ACHN (cell line): ENCODE measurements around the gene TXNRD3.

Experiments used
- DNase-seq: peaks from one replicate; pipeline ENCODE4 v3.0.0-alpha.2; 2015
- in situ Hi-C: cut with HindIII; loops from 2 replicates; pipeline ENCODE4 v1.10.0; 2017; ENCODE audit warnings: low sequenced_read_pairs, low pct_ligation_motif_present, low pct_unique_long_range_greater_than_20kb

Gene TXNRD3

DNA sequence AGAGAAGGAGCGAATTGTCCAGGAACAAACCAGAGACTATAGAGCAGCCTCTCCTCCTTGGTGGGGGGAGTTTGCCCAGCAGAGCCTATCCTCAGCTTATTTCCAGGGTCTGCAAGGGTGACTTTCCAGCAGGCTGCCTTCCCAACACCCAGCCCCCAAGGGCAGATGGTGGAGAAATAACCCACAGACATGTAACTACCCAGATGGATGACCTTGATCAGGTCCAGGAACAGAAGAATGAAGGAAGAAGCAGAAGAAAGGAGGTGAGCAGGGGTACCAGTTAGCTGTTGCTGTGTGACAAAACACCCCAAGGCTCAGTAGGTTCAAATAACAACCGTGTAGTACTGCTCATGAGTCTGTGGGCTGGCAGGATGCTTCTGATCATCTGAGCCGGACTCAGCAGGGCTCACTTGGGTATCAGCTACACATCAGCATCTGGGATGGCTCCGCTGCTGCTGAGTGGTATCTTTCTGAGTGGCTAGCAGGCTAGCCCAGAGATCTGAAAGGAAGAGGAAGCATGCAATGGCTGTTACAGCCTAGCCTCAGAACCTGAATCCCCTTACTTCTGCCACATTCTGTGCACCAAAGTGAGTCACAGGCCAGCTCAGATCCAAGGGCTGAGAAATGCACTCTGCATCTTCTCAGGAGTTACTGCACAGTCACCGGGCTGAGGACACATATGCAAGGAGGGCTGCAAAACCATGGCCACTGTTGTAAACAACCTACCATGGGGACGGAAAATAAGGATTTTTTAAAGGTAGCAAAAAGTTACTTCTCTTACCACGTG is 22.2 kb upstream of the TXNRD3 start:
- DNase-seq: no peak
- in situ Hi-C loops: no loop called here

DNA sequence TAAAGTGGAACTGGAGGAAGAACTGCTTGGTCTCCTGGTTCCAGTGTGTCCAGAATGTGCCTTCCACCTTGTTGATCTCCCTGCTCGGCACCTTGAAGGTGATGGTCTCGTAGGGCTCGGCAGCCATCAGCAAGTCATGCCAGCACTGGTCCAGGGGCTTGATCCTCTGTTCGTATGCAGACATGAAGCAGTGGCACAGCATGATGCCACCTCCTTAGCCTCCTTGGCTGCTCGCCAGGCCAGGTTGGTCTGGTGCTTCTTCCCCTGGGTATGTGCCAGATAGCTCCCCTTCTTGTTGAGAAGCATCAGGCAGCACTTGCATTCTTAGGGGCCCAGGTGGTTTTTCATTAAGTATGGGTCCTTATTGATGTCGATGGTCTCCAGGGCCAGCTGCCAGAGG is 17.8 kb upstream of the TXNRD3 start:
- no peak for DNase-seq
- in situ Hi-C loops: no loop called here

DNA sequence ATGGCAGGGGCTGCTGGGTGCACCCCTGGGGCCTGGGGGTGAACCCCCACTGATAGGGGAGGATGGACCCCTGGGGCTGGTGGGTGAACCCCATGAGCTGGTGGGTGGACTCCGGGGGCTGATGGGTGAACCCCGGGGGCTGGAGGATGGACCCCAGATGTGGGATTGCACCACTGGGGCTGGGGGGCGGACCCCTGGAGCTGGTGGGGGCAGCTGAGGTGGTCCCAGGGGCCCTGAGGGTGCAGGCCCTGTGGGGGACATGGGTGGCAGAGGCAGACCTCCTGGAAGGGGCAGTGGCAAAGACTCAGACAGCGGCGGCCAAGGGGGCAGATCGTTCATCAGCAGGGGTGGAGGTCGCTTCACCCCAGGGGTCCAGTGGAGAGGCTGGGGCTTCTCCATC is 17.4 kb upstream of the TXNRD3 start:
- in situ Hi-C loops: no loop called here
- no peak for DNase-seq

DNA sequence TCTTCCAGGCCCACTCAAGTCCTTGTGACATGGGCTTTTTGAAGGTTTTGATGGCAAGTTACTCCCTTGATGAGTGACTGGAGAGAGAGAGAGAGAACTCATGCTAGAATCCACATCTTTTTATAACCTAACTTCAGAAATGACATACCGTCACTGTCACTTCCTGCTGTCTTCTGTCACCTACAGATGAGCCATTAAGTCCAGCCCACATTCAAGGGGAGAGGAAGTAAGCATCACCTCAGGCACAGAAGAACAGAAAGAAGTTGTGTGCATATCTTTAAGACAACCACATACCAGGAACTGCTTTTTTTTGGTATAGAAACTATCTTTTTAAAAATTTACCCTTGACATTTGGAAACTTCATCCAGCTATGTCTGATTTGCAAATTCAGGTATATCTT is 16.6 kb upstream of the TXNRD3 start:
- in situ Hi-C loops: no loop called here
- no peak for DNase-seq

DNA sequence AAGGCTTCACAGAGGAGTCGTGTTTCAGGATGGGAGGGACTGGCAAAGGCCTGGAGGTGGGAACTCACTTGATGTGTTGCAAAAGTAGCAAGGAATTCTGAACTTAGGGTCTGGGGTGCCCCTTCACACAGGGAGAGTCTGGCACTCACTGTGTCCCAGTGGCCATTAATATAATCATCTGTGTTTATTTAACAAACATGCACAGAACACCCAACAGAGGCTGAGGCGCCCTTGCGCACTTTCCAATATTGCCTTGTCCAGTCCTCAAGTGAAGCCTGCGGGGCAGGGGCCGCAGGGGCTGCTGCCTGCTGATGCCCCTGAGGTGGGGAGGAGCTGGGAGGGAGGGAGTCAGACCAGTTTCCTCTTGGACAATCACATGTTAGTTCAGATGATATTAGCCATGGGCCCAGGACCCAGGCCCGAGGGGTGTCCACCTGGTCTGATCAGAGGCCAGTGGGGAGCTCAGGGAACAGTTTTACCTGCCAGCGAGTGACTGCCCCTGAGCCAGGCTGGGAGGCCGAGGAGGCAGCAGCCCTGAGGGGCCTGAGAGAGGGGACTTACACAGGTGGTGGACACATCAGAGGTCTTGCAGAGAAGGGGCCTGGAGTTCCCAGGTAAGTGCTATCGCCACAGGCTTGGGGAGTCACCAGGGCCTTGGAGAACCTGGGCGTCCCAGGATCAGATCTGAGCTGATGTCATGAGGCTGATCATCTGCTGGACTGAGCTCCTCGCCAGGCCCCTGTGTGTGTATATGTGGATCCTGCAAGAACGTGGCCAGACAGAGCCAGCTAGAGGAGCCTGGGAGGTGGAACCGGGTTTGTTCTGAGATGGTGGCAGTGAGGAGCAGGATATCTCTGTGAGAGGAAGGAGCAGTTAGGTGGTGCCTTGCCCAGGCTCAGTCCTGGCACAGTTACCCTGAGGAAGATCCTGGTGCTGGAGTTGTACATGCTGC is 13.8 kb upstream of the TXNRD3 start:
- in situ Hi-C loops: no loop called here
- DNase-seq: no peak

DNA sequence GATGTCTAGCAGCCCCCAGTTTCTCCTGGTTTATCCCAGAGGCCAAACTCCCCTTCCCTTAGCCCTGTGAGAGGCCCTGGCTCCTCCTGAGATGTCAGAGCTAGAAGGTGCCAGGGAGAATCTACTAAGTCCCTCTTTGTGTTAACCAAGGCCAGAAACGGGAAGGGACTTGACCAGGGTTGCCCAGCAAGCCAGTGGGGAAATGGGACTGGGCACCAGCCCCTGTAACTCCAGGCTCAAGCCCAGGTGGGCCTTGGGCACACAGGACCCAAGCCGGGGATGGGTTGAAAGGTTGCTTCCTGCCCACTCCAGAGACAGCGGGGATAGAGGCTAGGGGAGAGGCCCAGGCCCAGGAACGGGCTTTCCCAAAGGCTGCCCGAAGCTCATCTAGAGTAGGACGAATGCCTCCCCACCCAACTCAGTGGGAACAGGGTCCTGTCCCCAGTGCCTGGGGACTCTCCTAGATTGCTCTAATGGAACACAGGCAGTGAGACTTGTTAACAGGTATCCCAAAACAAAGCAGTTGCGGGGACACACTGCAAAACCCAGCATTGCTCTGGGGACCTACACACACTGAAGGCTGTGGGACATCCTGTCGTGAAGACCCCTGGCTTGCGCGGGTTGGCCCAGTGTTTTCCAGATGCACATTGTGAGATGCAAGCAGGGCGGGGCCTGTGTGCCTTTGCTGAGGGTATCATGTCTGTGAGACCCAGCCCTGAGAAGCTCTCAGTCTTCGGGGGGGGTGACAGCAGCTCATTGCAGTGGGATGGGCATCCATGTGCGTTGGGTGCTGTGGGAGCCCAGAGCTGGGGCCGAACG is 12.9 kb upstream of the TXNRD3 start:
- in situ Hi-C loops: no loop called here
- no peak for DNase-seq

DNA sequence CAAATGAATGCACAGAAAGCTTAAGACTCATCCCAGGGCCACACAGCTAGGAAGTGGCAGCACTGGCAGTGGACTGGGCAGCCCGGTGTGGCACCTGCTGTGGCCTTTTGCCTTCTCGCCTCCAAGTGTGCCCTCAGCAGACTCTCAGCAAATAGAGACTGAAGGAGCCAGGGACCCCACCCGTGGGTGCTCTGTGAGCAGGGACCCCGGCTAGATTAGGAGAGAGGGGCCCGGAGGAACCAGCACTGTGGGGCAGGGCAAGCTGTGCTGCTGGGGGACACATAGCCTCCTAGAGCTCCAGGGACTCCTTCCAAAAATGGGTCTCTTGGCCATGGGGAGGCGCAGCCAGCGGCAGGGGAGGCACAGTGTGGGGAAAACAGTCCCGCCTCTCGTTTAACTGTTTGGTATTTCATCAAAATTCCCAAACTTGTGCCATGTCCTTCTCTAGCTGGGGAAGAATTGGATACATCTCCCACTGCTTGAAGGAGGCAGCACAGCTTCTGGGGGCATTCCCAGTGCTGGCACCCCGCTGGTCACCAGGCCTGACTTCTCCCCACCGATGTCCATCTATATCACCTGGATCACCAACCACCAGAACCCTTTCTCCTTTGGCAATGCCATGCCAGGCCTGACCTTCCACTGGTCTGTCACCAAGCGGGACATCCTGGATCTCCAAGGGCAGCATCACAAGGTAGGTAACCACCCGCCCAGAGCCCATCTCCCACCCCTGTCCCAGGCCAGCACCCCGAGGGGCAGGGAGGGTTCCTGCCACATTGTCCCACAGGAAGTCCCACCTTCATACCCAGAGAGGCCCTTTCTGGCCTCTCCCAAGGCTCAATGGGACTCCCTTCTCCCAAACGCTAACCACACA is 12.0 kb upstream of the TXNRD3 start:
- DNase-seq: no peak
- in situ Hi-C loops: no loop called here

DNA sequence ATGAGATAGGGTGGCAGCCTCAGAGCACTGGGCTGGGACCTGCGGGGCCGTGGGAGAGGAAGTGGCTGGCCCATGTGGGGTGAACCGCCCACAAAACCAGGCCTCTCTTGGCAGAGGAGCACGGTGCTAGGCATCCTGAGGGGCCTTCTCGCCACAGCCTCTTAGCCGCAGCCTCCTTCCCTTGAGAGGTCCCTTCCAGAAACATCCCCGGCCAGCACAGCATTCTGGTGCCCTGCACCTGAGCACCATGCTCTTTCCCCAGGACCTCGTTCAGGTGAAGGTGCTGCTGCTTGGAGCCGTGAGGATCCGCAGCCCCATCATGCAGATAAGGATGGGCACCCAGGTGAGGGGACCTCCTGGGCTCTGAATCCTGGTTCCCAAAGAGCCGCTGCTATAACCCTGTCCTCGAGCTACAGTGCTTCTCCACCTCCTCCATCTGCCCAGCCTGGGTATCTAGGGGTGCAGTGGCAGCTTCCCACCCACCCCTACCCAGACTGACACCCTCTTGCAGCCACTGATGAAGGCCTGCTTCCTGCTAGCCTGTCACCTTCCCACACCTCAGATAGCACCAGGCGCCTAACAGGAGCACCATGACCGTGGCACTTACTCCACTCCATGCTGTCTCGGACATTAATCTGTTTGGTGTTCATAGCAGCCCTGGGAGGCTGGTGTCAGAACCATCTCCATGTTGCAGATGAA is 11.2 kb upstream of the TXNRD3 start:
- in situ Hi-C loops: no loop called here

DNA sequence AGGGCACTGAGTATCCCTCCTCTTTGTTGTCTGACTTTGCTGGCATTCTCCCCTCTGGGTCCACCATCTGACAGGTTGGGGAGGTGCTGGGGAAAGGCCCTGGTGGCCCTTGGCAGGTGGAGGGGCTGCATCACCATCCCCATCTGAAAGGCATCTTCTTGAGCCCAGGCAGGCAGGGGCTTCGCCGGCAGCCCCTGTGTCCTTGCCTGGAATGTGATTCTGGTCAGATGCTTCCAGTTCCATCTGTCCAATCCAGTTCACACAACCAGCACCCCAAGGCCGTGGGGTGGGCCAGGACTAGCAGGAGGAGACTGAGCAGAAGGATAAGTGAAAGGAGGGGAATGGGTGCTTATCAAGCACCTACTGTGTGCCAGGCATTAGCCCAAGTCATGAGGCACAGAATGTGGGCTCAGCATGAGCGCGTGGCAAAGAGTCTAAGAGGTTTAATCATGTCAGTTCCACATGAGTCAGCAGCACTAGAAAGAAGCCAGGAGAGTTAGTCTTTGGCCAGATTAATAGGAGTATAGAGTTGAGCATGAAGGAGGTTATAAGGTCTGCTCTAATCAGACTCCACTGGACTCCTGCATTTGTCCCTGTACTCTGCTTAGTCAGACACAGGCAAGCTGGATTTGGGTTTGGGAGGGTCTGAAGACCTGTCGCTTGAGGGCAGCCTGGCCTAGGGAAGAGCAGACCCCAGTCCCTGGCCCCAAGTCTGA is 10.5 kb upstream of the TXNRD3 start:
- no peak for DNase-seq
- in situ Hi-C loops: no loop called here

More for the DNA sequence above, 11.2 kb upstream of the TXNRD3 start:
- no peak for DNase-seq

DNA sequence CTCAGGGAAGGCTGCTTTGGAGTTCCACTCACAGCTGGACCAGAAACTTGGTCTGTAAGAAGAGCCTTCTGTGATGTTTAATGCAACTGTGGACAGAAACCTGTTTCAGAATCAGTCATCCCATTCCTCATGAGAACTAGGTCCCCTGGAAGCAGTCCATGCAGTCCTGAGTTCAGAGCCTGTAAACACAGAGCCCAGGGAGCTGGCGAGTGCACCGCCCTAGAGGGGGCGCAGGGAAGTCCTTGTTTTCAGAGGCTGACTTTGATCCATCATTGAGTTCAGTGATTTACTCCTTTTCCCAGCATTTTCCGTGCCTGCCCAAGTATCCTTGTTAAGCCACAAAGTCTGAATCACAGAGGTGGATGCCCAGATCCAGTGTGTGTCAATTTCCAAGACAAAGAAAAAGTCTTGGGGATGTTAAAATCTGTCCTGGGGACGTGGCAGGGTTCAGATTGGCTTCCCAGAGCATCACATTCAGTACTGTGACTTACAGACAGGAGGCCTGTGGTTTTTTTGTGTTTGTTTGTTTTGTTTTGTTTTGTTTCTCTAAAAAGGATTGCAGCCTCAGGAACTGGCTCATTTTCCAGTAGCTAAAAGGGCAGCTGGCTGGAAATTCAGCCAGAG is 9.8 kb upstream of the TXNRD3 start:
- no peak for DNase-seq

DNA sequence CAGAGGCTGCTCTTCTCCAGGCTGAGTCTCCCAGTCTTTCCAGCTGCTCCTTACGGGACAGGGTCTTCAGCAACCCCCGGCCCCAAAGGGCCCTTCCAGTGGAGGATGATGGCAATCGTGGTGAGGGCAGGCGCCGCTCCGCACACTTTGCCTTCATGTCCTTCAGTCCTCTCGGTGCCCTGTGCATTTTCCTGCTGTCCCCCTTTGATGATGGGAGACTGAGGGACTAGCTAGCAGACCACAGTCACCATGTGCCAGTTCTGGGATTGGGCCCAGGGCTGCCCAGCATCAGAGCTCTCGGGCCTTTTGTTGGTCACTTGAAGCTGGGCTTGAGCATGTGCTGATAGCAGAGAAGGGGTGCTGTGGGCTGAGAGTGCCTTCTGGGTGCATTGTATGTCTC is 8.8 kb upstream of the TXNRD3 start:
- in situ Hi-C loops: no loop called here
- DNase-seq: no peak

More for the DNA sequence above, 9.8 kb upstream of the TXNRD3 start:
- in situ Hi-C loops: no loop called here

DNA sequence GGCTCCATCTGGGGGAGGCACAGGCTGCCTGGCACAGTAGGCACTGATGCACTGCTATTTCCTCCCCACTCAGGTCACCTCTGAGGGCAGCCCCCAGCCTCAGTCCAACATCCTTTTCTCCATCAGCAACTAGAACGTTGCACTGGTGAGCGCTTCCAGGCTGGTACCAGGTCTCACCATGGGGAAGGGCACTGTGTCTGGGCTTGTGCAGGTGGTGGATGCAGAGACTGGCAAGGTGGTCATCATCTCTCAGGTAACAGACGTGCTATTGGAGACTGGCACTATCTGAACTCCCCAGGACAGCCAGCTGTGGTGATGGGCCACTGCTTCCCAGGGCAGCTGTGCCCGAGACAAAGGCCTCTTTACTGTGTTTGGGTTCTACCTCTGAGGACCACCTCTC is 8.3 kb upstream of the TXNRD3 start:
- DNase-seq: no peak

DNA sequence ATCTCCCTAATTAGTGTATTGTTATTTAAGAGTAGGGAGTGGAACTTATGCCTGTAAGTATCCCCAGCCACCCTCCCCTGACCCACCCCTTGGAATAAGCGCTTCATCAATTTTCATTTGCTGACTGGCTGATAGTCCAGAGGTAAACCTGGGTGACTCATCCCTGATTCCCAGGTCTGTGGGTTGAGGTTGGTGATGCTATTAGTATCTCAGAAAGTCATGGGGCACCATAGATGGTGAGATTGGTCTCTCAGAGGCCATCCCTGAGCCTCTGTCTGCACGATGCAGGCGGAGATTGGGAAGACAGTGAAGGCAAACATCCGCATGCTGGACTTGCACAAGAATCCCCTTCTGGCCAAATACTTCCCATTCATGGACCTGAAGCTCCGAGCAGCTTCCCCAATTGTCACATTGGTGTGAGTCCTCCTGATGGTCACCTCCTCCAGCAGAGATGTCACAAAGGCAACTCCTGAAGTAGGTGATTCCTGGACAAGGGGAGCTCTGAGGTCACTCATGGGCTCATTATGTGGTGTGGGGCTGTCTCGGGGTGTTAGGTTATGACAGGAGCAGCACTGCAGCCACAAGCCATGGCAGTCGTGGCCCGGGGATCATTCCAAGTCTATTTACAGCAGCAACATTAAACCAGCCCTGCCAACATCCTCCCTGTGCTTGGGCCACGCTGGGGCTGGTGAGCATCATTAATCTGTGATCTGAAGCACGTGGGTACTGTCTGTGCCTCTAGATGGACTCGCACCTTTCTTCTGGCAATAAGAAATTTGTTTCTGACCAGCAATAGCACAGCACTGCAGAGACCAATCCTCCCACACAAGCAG is 6.8 kb upstream of the TXNRD3 start:
- in situ Hi-C loops: no loop called here
- DNase-seq: no peak

More for the DNA sequence above, 8.3 kb upstream of the TXNRD3 start:
- in situ Hi-C loops: no loop called here

DNA sequence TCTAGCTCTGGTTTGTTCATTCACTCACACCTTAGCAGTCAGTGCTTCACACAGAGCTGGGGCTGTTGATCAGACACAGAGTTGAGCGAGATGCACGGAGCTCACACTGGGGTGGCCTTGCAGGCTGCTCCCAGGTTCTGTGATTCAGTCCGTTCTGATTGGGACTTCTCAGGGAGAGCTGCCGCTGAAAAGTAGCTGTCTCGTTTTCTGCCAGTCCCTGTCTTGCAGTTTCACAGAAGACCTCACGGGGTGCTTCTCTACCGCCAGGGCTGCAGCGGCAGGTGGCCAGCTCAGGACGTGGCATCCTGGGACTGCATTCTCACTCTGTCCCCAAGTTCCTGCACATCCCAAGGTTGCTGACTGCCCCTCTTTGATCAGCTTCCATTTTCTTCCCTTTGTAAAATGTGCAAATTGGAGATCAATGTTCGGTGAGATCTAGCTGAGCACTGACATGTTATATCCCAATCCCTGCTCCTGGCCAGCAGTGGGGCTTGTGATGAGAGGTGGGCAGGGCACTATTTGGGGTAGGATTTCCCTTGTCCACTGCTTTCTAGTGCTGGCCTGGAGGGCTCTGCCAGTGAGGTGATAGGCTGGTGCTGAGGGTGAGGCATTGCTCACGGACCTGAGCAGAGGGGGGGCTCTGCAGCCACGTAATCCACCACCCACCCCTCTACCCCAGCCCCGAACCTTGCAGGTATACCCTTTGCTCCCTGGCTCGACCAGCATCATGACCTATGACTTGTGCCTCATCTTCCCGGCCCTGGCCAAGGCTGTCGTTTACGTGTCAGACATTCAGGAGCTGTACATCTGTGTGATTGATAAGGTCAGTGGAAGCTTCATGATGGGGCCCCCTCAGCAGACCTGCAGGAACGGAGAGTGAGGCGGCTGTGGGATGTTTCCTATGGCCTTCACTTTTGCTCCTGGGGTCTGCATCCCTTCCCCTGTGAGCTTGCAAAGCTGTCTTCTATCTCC is 5.3 kb upstream of the TXNRD3 start:
- DNase-seq: no peak
- in situ Hi-C loops: no loop called here

DNA sequence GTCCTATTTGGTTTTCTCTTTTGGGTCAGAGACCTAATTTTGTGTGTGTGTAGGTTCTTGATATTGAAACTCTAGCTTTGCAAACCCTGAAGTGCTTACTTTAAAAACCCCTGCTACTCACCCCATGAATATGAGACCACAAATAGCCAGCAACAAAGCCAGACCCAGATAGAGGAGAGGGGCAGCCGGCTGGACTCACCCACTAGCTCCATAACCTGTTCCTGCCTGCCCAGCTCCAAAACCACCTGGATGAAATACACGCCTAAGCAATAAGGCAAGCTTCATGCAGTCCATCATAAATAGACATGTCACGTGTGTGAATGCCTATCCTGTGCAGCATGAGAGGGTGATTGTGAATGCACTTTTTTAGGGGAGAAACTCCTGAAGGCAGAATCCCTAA is 3.7 kb upstream of the TXNRD3 start:
- no peak for DNase-seq
- in situ Hi-C loops: no loop called here
